Transverse colon (tissue), 4 donors: ENCODE results near the gene B4GAT1. TPM values are rescaled to one million over a fixed set of nuclear protein-coding genes. Genes with fewer than 3 reads are reported as not detected.

Experiments used
- DNase-seq: peaks from one replicate; pipeline ENCODE4 v3.0.0-alpha.2; 2019
- H3K27ac ChIP-seq, 4 donors: fragments of 200-600 bp; sonication (generic); 2 replicates each; pipeline ENCODE4 v1.5.1; 2016 to 2018; ENCODE audit warnings: inconsistent platforms in 4 of 4
- H3K27me3 ChIP-seq: fragments of 200-600 bp; sonication (generic); 2 replicates; pipeline ENCODE4 v1.5.1; 2017; ENCODE audit warnings: inconsistent platforms
- H3K36me3 ChIP-seq, 4 donors: fragments of 200-600 bp; sonication (generic); 2 replicates each; pipeline ENCODE4 v1.5.1; 2017 to 2019; ENCODE audit warnings: inconsistent platforms in 4 of 4
- H3K4me1 ChIP-seq, 4 donors: fragments of 200-600 bp; sonication (generic); 2 replicates each; pipeline ENCODE4 v1.5.1; 2017 to 2020; ENCODE audit warnings: inconsistent platforms in 4 of 4
- H3K4me3 ChIP-seq, 4 donors: fragments of 200-600 bp; sonication (generic); 1 replicate in 1 of 4; 2 replicates in 3 of 4; pipeline versions ENCODE4 v1.5.1 to v1.6.1; 2017 to 2019; ENCODE audit warnings: inconsistent platforms in 4 of 4
- H3K9me3 ChIP-seq, 2 donors: fragments of 200-600 bp; sonication (generic); 2 replicates each; pipeline ENCODE4 v1.5.1; 2017 to 2019; ENCODE audit warnings: inconsistent platforms in 2 of 2
- EP300 ChIP-seq: sonication (generic); formaldehyde crosslinking; IDR thresholded peaks from one replicate; pipeline ENCODE4 v1.6.1; 2017; ENCODE audit warnings: antibody characterized with exemption, low read depth
- POLR2A ChIP-seq: fragments of 450-650 bp; IDR thresholded peaks from one replicate; pipeline ENCODE4 v1.6.1; 2016; ENCODE audit warnings: antibody characterized with exemption, mild to moderate bottlenecking, moderate library complexity
- POLR2AphosphoS5 ChIP-seq, 3 donors: sonication (generic); formaldehyde crosslinking; IDR thresholded peaks; one replicate each; pipeline ENCODE4 v1.6.1; 2016; ENCODE audit warnings: antibody characterized with exemption in 3 of 3
- WGBS, 2 donors: methylation state at CpG; one replicate each; pipeline ENCODE4 v1.1.5; 2018; ENCODE audit warnings: low coverage in 1 of 2; 5-methylcytosine and 5-hydroxymethylcytosine counted together
- in situ Hi-C, 4 donors: fragments of 200-750 bp; cut with MboI; loops; one replicate each; pipeline versions ENCODE4 v1.15.0 to v1.15.1; 2017; ENCODE audit warnings: low sequenced_read_pairs in 3 of 4, low pct_ligation_motif_present in 1 of 4, low pct_unique_long_range_greater_than_20kb in 1 of 4
- intact Hi-C: fragments of 100-400 bp; cut with DNase I; formaldehyde crosslinking; loops from one replicate; pipeline ENCODE4 v1.15.1; 2023; ENCODE audit warnings: low total_unique reads
- total RNA-seq, 4 donors: library from RNA; depleted of rRNA; stranded (reverse); fragments of >200 nt; gene quantifications; one replicate each; pipeline ENCODE4 v1.1.0, GENCODE V29; 2016
- TF ChIP-seq, protein P1 (sequence below), 5 experiments: fragments of 200-600 bp in 3 of 5; fragments of 450-650 bp in 2 of 5; sonication (generic) in 3 of 5; IDR thresholded peaks; 1 replicate in 2 of 5; 2 replicates in 3 of 5; pipeline ENCODE4 v1.5.1; 2016 to 2017; ENCODE audit warnings: antibody characterized with exemption in 5 of 5, inconsistent platforms in 3 of 5, mild to moderate bottlenecking in 2 of 5, moderate library complexity in 1 of 5

The B4GAT1 gene
- total RNA-seq, 4 donors from 2014 or later: 21.8 to 31.8 (median 23.6) TPM

- Histone ChIP-seq H3K27ac (peak within 1 kb of the TSS; percentile 79 to 89 (median 84)), H3K36me3 (no peaks in the 10 kb centered on the region), H3K27me3 (peaks cover 35% of the 10 kb centered on the region), H3K4me3 (peak within 1 kb of the TSS; percentile 48 to 71 (median 66)), H3K9me3 (no peaks in the 10 kb centered on the region), H3K4me1 (peaks cover 0 to 28% (median 17%) of the 10 kb centered on the region in 4 donors)
- intact Hi-C loops (no loop called here), in situ Hi-C loops (no loop called here)
- TF ChIP-seq EP300: no peak
- peak; percentile 39 for TF ChIP-seq POLR2A
- 0 to 1% methylated on average over 6 to 44 of the region's 72 CpGs for WGBS, 2 donors
- DNase-seq: peak; percentile 88
Observed at GRCh38 chr11:66371627-66372415, 24.4 kb upstream of the B4GAT1 start, which contains the start of gene SLC29A2. TSS of gene SLC29A2 (minus strand) at chr11:66371760. CDS start at chr11:66371591, 169 bp downstream.

- no peak overlapping the region for H3K4me3 ChIP-seq
- in situ Hi-C loops (no loop called here), intact Hi-C loops (no loop called here)
- no peak for DNase-seq
- no peaks in the 10 kb centered on the region for H3K9me3 ChIP-seq
- 83 to 92% methylated on average over 2 to 25 of the region's 25 CpGs for WGBS, 2 donors
- no peaks in the 10 kb centered on the region for H3K36me3 ChIP-seq
- no peak overlapping the region for H3K27ac ChIP-seq
- peaks cover 0 to 28% (median 17%) of the 10 kb centered on the region in 4 donors for H3K4me1 ChIP-seq
- peaks cover 24% of the 10 kb centered on the region for H3K27me3 ChIP-seq
- TF ChIP-seq POLR2AphosphoS5 (IDR thresholded peaks at IDR 0.05): no peak
- TF ChIP-seq EP300: no peak
- TF ChIP-seq, protein P1, sequence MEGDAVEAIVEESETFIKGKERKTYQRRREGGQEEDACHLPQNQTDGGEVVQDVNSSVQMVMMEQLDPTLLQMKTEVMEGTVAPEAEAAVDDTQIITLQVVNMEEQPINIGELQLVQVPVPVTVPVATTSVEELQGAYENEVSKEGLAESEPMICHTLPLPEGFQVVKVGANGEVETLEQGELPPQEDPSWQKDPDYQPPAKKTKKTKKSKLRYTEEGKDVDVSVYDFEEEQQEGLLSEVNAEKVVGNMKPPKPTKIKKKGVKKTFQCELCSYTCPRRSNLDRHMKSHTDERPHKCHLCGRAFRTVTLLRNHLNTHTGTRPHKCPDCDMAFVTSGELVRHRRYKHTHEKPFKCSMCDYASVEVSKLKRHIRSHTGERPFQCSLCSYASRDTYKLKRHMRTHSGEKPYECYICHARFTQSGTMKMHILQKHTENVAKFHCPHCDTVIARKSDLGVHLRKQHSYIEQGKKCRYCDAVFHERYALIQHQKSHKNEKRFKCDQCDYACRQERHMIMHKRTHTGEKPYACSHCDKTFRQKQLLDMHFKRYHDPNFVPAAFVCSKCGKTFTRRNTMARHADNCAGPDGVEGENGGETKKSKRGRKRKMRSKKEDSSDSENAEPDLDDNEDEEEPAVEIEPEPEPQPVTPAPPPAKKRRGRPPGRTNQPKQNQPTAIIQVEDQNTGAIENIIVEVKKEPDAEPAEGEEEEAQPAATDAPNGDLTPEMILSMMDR (IDR thresholded peaks at IDR 0.05): no peak
- TF ChIP-seq POLR2A: no peak
Observed at GRCh38 chr11:66369073-66369894, 21.9 kb upstream of the B4GAT1 start.

- Histone ChIP-seq H3K9me3 (no peaks in the 10 kb centered on the region), H3K4me1 (peaks cover 0 to 28% (median 17%) of the 10 kb centered on the region in 4 donors), H3K27me3 (peaks cover 19% of the 10 kb centered on the region), H3K27ac (no peak overlapping the region), H3K4me3 (no peak overlapping the region), H3K36me3 (no peaks in the 10 kb centered on the region)
- 86% methylated on average over 6 of the region's 6 CpGs; no CpG with 5 or more reads in 1 of the 2 donors for WGBS, 2 donors
- TF ChIP-seq EP300 (no peak), POLR2A (no peak), POLR2AphosphoS5 (IDR thresholded peaks at IDR 0.05) (no peak)
- TF ChIP-seq, protein P1 (IDR thresholded peaks at IDR 0.05): no peak
- in situ Hi-C loops (no loop called here), intact Hi-C loops (no loop called here)
- DNase-seq: no peak
Observed at GRCh38 chr11:66368484-66368883, 21.1 kb upstream of the B4GAT1 start.

DNA sequence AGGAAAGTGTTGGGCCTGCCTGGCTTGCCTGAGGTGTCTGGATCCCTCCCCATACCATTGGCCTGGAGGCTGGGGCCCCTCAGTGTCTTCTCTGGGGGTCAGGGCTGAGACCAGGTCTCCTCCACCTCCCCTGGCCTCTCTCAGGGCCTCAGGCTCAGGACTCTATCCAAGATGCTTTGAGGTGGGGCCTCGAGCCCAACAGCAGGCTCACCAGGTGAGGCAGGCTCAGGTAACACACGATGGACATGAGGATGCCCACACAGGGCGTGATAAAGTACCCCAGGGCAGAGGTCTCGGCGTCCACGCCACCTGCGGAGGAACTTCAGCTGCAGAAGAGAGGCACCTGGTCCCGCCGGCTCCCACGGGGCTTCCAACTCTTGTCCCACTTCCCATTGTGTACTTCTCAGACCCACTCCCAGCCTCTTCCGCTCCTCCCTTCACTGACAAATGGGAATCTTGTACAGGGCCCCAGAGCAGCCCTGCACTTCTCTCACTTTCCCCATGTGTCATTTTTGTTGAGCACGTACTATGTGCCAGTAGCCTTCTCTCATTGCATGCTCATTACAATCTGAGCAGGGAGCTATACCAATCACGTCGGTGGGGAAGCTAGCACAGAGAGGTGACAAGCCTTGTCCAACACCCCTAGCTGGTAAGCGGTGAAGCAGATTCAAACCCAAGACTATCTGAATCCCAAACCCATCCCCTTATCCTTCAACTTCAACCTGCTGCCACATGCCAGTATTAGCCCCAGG, 20.3 kb upstream of the B4GAT1 start:
- Histone ChIP-seq H3K9me3 (no peaks in the 10 kb centered on the region), H3K36me3 (no peaks in the 10 kb centered on the region), H3K4me1 (peaks cover 0 to 27% (median 17%) of the 10 kb centered on the region in 4 donors), H3K27ac (no peak overlapping the region), H3K4me3 (no peak overlapping the region), H3K27me3 (peaks cover 15% of the 10 kb centered on the region)
- in situ Hi-C loops: no loop called here
- DNase-seq: no peak
- TF ChIP-seq EP300 (no peak), POLR2A (no peak), POLR2AphosphoS5 (IDR thresholded peaks at IDR 0.05) (no peak)
- TF ChIP-seq, protein P1 (IDR thresholded peaks at IDR 0.05): no peak
- 80 to 88% methylated on average over 2 to 15 of the region's 15 CpGs for WGBS, 2 donors
- intact Hi-C loops: no loop called here
